NCI-H2107 (cell line): ENCODE measurements around the gene ZBTB25.
A peak's percentile ranks its signal among the peaks of the same experiment; 100 is the strongest.

Source experiments
- DNase-seq: peaks from one replicate; lab custom pipeline; 2025; lab: John Stamatoyannopoulos, UW

The ZBTB25 gene

DNA sequence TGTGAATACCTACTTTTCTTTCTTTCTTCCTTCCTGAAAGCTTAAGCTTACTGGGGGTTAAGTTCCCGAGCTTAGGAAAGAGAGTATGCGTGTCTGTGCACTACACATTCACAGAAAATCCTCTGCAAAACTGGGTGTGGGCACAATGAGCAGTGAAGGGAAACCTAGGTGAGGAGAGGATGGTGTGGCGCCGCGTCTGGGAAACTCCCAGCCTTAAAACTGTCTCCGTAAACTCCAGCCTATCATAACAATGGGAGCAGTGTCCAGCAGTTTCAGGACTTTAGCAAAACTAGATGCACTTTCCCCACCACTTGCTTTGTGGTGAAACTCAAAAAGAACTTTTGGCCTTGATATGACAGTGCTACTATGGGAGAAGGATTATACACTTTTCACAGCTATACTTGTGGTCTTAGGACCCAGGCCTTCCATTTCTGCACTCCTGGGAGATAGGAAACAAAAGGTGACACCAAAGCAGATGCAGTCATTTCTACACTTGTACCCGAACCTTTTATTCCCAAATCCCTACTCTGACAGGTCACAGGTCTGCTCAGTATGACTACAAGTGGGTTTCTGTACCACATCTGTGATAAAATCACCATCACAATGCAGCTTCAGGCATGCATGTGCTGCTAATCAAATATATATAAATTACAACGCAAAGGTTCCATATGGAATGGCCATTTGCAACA, 27.9 kb downstream of the ZBTB25 start:
- DNase-seq, result no peak

DNA sequence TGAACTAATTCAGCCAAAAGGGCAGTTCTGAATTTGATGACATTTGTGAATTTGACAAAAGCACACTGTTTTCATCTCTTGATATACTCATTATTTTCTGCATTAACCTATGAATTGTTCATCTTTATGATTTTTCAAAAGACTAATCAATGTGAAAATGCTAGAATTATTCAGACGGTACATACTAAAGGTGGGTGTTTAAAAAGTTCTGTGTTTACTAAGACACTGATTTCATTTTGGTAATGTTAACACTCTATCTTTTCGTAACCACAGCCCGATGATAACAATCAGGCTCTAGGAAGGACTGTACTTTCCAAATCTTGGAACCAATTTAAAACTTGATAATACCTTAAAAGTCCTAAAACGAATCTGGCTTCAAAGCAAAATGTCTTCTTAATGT, 28.9 kb downstream of the ZBTB25 start:
- no peak for DNase-seq

DNA sequence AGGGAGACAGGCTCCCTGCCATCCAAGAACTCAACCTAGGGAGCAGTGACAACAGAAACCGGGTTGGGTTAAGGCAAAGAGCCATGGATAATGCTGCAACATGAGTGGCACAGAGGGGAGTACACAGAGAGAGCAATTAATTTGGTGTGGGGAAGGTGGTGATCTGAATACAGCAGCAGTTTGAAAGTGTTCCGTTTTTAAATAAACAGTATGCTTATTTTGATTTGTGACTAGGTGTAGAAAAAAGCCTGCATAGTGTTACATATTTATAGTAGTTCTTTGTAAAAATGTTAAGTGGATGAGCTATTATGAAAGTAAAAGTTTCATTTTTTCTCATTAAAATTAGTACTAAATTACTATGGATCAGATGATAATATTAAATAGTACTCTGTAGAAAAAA, 29.6 kb downstream of the ZBTB25 start:
- DNase-seq, result peak; percentile 34

DNA sequence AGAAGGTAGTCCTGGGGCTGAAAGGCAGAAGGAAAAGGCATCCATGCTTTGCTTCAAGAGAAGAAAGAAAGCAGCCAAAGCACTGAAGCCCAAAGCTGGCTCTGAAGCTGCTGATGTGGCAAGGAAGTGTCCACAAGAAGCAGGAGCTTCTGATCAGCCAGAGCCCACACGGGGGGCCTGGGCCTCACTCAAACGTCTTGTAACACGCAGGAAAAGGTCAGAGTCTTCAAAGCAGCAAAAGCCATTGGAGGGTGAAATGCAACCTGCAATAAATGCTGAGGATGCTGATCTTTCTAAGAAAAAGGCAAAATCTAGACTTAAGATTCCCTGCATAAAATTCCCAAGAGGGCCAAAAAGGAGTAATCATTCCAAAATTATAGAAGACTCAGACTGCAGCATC, 35.2 kb downstream of the ZBTB25 start:
- DNase-seq, result no peak

DNA sequence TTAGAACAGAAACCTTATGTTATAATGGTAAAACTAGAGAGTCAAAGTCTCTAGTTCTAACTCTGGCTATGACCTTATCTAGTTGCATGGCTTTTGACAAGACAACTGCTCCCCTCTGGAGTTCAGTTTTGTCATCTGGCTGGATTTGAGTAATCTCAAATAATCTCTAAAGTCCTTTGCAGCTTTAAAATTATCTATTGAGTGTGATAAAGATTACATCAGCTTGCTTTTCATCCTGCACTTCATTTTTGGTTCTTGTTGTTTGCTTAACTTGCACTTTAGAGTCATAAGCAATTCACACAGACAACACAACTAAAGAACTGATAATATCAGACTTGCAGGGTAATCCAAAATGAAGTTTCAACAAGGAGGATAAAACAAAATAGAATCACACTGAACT, 36.1 kb downstream of the ZBTB25 start:
- DNase-seq, result no peak

DNA sequence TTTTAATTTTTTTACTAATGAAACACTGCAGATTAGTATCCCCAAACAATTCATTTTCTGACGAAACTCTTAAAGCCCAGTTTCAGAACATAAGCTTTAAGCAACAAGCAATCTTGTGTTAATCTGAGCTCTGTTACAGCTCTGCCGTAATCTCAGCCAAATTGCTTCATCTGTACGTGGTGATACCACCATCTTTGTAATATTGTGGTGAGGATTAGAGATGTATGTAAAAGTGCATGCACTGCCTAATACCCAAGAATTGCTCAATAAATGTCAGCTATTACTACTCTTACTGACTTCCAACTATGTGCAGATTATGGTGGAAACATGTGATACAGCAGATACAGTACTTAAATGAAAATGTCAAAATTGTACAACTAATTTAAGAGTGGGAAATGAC, 36.5 kb downstream of the ZBTB25 start:
- no peak for DNase-seq

DNA sequence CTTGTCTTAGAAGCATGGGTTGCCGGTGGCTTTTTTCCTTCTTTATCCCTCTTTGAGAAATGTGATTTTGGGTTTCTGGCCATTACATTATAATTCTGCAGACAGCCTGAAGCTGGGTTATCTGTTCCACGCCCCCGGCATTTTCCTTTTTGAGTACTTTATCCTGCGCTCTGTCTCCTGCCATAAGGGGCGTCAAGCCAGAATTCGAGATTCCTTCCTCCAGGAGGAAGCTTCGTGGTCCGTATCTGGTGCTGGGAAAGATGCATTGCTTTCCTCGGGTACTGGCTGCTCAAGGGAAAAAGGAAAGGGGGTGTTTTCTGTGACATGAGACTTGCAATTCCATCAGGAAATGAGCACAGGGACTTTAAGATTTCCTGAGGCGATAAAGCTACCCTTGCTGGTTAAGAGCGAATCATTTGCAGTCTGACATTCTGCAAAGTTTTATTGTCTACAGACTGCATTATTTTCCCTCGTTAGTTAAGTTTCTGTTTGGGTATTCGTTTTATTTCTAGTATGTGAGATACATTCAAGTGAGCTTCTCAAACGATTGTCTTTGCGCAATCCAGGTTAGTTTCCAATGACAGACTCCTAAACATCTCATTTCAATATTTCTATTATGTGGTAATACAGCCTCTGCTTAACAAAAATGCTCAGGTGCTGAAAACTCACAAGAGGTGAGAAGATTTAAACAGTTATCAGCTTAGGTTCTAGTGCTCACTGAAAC, 37.6 kb downstream of the ZBTB25 start:
- no peak for DNase-seq

DNA sequence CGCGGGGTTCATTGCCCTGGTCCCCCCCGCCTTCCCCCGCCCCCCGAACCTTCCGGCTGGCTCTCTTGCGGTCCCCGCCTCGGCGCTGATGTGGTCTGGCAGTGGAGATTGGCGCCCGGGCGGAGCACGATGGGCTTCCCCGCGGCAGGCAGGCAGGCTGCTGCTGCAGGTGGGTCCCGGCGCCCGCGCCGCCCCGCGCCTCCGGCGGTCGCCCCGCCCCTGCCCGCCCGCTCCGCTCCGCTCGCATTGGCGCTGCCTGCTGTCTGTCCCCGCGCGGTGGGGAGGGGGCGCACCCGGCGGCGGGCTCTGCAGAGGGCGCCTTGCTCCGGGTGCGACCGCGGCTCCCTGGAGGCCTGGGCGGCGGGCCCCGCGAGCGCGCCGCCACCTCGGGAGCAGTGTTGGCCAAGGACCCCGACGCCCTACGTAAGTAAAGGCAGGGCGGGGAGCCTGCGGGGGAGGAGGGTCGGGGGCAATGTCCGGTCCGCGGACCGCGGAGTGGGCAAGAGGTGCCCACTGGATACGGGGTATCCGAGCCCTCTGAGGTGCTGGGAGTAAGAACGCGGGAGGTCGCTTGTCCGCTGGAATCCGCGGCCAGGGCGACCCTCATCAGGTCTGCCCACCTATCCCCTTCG, 38.3 kb downstream of the ZBTB25 start, which contains the start of gene AKAP5:
Gene AKAP5 (plus strand): TSS at position 309 of the 632 bp plus-strand sequence. CDS start 2,896 bp downstream, outside the sequence.
- DNase-seq, result peak; percentile 78

DNA sequence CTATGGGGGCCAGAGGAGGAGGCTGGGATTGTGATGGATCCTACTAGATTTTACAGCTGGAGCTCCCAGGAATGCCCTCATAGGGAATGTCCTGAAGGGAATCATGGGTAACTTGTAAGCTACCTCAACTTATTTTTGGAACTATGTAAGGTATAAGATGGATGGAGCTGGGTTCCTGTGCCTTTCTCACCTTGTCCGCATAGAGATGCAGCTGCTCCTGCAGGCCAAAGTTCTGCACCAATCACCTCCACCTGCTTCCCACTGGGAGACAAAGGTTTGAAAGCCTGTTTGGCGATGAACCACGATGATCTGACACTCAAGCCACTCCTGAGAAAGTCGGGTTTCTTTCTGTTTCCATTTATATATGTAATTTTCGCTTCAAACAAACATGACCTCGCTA, 39.0 kb downstream of the ZBTB25 start:
- peak; percentile 28 for DNase-seq

DNA sequence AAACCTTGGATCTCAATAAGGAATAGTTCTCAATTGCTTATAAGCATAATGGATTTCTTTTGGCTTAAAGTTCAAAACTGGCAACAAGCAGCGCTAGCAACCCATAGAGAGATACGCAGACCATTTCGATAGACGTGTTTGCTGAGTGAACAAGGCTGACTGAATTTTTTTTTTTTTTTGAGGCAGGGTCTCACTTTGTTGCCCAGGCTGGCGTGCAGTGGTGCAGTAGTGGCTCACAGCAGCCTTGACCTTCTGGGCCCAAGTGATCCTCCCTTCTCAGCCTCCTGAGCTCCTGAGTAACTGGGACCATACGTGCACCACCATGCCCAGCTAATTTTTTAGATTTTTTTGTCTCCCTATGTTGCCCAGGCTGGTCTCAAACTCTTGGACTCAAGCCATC, 39.8 kb downstream of the ZBTB25 start:
- no peak for DNase-seq

DNA sequence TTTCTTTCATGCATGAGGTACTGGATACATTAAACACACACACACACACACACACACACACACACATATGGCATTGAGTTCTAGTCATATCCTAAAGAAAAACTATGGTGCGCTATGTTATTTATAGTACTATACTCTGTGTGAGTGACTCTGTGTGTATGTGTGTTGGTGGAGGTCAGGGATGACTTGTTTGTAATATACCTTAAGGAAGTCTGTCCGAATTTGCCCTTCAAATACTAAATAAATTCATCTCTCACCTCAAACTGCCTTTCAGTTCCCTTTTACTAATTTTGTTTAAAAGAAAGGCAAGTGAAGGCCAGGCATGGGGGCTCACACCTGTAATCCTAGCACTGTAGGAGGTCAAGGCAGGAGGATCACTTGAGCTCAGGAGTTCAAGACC, 40.4 kb downstream of the ZBTB25 start:
- no peak for DNase-seq

DNA sequence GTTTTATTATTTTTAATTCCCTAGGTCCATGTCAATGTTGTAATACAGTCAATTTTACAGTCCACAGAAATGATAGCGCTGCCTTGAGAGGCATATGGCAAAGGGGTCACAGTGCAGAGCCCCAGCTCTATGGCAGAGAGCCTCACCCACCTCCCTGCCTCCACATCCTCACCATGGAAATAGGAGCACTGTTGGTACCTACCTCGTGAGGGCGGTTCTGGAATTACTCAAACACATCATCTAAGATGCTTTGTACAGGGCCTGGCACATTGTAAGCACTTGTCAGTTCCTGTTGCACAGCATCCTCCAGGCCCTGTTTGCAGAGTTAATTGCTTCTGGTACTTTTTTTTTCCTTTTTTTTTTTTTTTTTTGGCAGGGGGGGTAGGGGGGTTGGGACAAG, 42.4 kb downstream of the ZBTB25 start:
- no peak for DNase-seq

DNA sequence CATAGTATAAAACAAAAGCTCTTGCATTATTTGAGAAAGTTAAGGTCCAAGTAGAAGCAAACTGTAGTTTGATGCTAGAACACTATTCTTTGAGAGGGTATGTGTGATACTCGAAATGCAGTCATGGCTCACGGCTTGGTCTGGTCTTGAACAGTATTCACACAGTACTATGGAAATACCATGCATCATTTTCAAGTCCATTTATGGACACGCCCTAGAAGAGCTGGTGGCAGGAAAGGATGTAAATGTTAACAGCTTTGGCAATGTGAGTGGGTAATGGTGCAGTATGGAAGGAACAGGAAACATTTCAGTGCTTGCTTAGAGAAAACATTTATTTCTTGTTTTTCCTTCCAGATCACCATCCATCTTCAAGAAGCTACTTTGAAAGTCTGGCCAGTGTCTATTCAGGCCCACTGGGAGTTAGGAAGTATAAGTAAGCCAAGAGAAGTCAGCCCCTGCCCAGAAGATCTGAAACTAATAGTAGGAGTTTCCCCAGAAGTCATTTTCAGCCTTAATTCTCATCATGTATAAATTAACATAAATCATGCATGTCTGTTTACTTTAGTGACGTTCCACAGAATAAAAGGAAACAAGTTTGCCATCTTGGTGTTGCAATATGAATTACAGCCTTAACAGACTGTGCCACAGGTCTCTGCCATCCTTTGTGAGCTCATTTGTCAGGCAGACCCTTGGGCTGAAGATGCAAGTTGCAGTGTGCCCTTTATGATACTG, 44.1 kb downstream of the ZBTB25 start:
- no peak for DNase-seq

DNA sequence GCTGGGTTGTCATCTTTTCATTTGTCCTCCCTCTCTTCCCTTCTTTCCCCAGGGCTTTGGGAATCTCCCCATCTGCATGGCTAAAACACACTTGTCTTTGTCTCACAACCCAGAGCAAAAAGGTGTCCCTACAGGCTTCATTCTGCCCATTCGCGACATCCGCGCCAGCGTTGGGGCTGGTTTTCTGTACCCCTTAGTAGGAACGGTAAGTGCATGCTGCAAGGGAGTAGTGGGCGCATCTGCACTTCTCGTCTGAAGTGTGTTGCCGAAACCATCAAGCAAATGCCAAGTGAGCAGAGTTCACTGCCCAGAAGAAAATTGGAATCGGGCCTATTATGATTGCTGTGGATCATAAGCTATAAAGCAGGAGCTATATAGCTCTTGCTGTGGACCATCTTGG, 49.0 kb downstream of the ZBTB25 start:
- no peak for DNase-seq

DNA sequence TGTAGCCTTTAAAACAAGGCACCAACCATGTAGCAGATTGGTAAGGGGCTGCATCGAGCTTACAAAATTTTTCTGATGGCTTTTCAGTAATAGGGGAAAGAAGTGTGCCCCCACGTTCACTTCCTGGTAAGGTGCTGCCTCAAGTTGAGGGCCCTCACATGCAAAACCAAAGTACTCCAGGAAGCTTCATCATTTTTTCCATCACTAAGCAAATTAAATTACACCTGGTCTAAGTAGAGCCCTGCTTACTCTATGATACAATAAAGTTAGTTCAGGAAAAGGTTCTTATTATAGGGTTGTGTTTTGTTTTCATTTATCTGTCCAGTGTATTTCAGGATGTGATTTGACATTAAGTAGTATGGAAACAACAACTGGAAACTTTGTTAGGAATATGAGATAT, 53.4 kb downstream of the ZBTB25 start:
- DNase-seq, result no peak

DNA sequence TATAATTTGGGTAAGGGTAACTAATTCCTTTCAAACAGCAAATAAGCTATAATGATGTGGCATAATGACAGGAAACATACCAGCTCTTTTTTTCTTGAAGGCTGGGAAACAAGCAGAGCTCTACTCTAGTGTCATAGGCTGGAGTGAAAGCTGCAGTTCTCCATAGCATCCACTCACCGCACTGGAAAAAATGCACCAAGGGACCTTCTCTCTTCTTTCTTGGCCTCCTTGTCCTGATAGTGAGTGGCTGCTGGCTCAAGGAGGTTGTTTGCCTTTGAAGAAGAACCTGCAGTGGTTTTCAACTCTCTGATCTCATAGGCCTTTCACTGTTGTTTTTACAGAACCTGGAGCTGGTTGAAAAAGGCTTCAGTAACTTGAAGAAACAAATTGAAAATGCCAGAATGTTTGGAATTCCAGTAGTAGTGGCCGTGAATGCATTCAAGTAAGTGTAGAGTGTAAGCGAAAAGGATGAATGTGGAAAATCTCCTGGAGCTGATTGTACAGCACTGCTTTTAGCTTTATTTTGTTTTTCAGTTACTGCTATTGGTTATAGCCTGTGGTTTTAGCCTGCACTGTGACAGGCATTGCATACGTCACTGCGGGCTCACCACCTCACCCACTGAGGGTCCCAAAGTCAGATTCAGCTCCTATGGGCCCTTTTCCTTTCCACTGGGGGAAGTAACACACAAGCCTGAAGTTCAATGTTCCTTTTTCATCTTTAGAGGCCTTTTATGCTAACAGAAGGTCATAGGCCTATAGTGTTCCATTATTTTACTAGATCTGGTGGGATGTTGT, 55.6 kb downstream of the ZBTB25 start:
- no peak for DNase-seq

DNA sequence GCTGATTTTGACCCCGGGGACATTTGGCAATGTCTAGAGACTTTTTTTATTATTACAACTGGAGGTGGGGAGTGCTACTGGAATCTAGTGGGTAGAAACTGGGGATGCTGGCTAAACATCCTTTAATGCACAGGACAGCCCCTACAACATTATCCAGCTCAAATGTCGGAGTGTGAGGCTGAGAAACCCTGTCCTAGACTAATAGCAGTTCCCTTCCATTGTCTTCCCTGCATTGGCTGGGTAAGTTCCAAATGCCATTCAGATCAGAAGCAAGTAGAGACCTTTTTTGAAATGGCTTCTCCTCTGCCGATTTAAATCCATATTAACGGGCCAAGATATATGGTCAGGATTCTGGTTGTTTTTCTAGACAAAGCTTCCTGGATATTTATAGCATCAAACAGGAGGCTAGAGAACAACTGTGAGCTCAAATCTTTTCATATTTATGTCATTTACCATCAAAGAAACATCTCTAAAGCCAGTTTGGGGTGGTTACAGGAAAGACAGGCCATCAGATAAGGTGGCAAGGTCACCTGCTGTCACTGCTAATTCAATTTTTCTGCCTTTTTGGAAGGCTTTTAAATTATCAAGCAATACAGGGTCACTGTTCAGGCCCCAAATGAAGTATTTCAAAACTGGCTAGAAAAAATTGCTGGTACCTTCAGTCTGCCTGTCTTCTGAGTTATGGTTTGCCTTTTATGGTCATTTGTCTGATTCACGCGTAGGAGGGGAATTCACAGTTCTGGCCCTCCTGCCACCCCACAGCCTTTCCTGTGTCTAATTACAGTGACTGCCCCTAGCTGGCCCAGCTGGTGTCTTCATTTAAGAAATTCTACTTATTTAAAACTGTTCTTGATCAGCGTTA, 58.4 kb downstream of the ZBTB25 start:
- no peak for DNase-seq

DNA sequence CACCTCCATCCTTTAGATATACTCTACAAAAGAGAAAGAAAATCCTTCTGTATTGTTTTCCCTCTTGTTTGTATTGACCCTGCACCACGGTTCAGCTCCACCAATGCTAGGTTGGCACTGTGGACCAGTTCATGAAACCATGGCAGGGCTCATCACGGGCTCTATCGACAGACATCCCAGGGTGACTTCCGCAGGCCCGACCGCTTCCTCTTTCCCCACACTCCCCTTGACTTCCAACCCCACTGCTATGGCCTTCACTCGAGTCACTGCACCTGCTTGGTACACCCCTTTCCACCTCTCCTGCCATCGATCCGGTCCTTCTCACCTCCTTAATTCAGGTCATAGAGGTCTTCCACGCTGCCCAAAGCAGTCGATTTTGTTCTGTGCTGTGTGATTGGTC, 59.5 kb downstream of the ZBTB25 start:
- no peak for DNase-seq

DNA sequence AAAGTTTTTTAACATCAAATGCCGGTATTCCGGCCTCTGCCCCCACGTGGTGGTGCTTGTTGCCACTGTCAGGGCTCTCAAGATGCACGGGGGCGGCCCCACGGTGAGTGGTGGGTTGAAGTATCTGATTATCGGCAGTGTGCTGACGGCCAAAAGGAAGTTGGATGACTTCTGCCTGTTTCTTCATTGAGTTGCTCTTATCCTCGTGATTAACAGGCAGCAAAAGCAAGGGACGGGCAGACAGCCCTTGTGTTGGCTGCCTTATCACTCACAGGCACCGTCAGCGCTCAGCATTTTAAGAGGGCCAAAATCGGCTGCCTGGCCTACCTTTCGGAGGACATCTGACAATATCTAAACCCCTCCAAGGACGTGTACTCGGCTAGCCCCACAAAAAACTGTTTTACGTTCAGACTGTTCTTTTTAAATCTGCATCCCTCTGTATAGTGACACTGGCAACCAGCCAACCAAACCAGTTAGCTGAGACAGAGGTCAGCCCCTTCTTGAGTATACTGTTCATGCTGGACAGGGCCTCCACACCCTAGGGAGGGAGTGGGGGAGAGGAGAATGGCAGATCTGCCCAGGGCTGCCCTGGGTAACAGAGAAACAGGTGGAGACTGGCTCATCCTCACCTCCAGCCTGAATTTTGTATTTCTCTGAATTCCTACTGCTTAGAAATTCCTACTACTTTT, 61.2 kb downstream of the ZBTB25 start:
- no peak for DNase-seq

DNA sequence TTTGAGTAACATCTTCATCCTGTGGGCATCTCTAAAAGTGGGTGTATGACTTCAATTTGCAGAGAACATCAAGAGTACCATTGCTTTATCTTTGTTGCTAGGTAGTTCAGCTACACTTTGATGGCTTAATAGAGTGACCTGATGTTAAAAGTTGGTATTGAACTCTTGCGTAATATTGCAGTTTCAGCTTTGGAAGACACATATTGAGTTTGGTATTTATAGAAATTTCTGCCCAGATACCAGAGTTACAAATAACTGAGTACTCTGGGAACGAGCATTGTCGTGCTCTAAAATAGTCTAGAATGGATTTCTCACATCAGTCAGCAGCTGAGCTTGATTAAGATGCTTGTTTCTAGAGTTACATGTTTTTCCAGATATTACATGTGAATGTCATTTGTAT, 63.1 kb downstream of the ZBTB25 start:
- DNase-seq, result no peak
